Hepatic stellate cell (primary cell): Measurements from ENCODE around the gene VOPP1.

Experiments
- DNase-seq: peaks from one replicate; pipeline ENCODE4 v3.0.0; 2011; ENCODE audit warnings: low spot score

VOPP1 gene

GRCh38 chr7:55532150-55532917 lies 40.0 kb downstream of the VOPP1 start:
- no peak for DNase-seq

GRCh38 chr7:55531536-55531935 lies 40.8 kb downstream of the VOPP1 start:
- DNase-seq: no peak

GRCh38 chr7:55527307-55527706 lies 45.0 kb downstream of the VOPP1 start:
- DNase-seq: no peak

GRCh38 chr7:55526770-55527169 lies 45.5 kb downstream of the VOPP1 start:
- DNase-seq: no peak

GRCh38 chr7:55526329-55526728 lies 46.0 kb downstream of the VOPP1 start:
- no peak for DNase-seq

- DNase-seq: no peak
Measured at GRCh38 chr7:55524558-55525310, 47.6 kb downstream of the VOPP1 start.

GRCh38 chr7:55523366-55523765 lies 48.9 kb downstream of the VOPP1 start:
- no peak for DNase-seq

- DNase-seq: no peak
Measured at GRCh38 chr7:55521917-55522902, 50.1 kb downstream of the VOPP1 start.

GRCh38 chr7:55521512-55521911 lies 50.8 kb downstream of the VOPP1 start:
- no peak for DNase-seq

- DNase-seq: no peak
Measured at GRCh38 chr7:55520426-55521140, 51.7 kb downstream of the VOPP1 start.

- DNase-seq: no peak
Measured at GRCh38 chr7:55518836-55519235, 53.5 kb downstream of the VOPP1 start.

- no peak for DNase-seq
Measured at GRCh38 chr7:55517936-55518689, 54.2 kb downstream of the VOPP1 start.

GRCh38 chr7:55517191-55517633 lies 55.1 kb downstream of the VOPP1 start:
- DNase-seq: no peak

GRCh38 chr7:55516409-55516808 lies 55.9 kb downstream of the VOPP1 start:
- no peak for DNase-seq

- no peak for DNase-seq
Measured at GRCh38 chr7:55515569-55516279, 56.6 kb downstream of the VOPP1 start.

GRCh38 chr7:55514546-55515265 lies 57.6 kb downstream of the VOPP1 start:
- DNase-seq: no peak

GRCh38 chr7:55513868-55514267 lies 58.4 kb downstream of the VOPP1 start:
- DNase-seq: no peak

GRCh38 chr7:55512635-55513191 lies 59.6 kb downstream of the VOPP1 start:
- no peak for DNase-seq

- DNase-seq: no peak
Measured at GRCh38 chr7:55510621-55511020, 61.7 kb downstream of the VOPP1 start.
